HG03521 (cell line): ENCODE results near the gene DNAH7.

Experiments used
- ATAC-seq: cut with Tn5 transposase; IDR thresholded peaks from one replicate; pipeline ENCODE4 v1.9.1; 2021; ENCODE audit warnings: mild to moderate bottlenecking, moderate library complexity; ENCODE audit not compliant: unreplicated experiment

Gene DNAH7

GRCh38 chr2:195871326-195871725, 197.3 kb downstream of the DNAH7 start:
- no peak for ATAC-seq

GRCh38 chr2:195864316-195864715, 204.3 kb downstream of the DNAH7 start:
- no peak for ATAC-seq

- ATAC-seq = no peak
Measured at GRCh38 chr2:195863564-195863963, 205.1 kb downstream of the DNAH7 start.

- ATAC-seq = no peak
Measured at GRCh38 chr2:195863121-195863520, 205.5 kb downstream of the DNAH7 start.

GRCh38 chr2:195861821-195862220, 206.8 kb downstream of the DNAH7 start:
- ATAC-seq = no peak

GRCh38 chr2:195859513-195859912, 209.1 kb downstream of the DNAH7 start:
- no peak for ATAC-seq

GRCh38 chr2:195857132-195857531, 211.5 kb downstream of the DNAH7 start:
- no peak for ATAC-seq

GRCh38 chr2:195850764-195851163, 217.9 kb downstream of the DNAH7 start:
- no peak for ATAC-seq

GRCh38 chr2:195848119-195848899, 220.3 kb downstream of the DNAH7 start:
- no peak for ATAC-seq

- no peak for ATAC-seq
Measured at GRCh38 chr2:195842932-195843331, 225.7 kb downstream of the DNAH7 start.

- no peak for ATAC-seq
Measured at GRCh38 chr2:195838002-195838401, 230.6 kb downstream of the DNAH7 start.

GRCh38 chr2:195836002-195836401, 232.6 kb downstream of the DNAH7 start:
- ATAC-seq = no peak

GRCh38 chr2:195834836-195835235, 233.8 kb downstream of the DNAH7 start:
- ATAC-seq = no peak

- ATAC-seq = no peak
Measured at GRCh38 chr2:195830968-195831950, 237.4 kb downstream of the DNAH7 start.

GRCh38 chr2:195824478-195824877, 244.2 kb downstream of the DNAH7 start:
- no peak for ATAC-seq

- ATAC-seq = no peak
Measured at GRCh38 chr2:195823206-195823605, 245.4 kb downstream of the DNAH7 start.

- no peak for ATAC-seq
Measured at GRCh38 chr2:195821566-195821932, 247.1 kb downstream of the DNAH7 start.

- ATAC-seq = no peak
Measured at GRCh38 chr2:195820867-195821565, 247.6 kb downstream of the DNAH7 start.

GRCh38 chr2:195820373-195820772, 248.3 kb downstream of the DNAH7 start:
- no peak for ATAC-seq

GRCh38 chr2:195819276-195819675, 249.4 kb downstream of the DNAH7 start:
- ATAC-seq = no peak

GRCh38 chr2:195818526-195818925, 250.1 kb downstream of the DNAH7 start:
- no peak for ATAC-seq
